Measurements from ENCODE around the gene MAP3K14.

The MAP3K14 gene

DNA sequence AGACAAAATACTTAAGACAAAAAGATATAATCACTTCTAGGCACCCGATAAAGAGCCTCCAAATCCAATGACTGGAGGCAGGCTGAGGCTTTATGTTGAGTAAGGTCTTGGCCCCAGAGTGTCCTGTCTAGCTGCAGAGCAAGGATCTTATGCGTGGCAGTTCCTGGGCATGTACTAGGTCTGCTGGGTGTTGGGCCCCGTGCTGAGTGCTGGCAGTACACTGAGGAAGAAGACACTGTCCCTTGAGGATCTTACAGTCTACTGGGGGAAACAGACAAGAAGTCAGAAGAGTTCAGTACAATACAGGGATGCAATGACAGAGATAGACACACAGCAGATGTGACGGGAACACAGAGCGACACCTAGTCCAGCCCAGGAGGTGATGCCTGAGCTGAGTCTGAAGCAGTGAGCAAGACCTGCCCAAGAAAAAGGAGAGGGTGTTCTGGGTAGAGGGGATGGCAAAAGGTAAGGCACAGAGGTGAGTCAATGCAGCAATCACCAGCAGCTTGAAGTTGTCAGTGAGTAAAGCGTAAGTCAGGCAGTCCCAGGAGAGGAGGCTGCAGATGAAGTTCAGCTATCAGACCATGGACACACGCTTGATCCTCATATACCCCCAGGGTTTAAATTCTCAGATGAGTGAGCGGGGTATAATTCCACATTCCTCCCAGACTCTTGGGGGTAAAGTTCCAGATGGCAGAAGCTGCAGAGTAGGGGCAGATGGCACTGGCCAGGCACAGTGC is 18.1 kb downstream of the MAP3K14 start:
- DNase-seq: no peak

DNA sequence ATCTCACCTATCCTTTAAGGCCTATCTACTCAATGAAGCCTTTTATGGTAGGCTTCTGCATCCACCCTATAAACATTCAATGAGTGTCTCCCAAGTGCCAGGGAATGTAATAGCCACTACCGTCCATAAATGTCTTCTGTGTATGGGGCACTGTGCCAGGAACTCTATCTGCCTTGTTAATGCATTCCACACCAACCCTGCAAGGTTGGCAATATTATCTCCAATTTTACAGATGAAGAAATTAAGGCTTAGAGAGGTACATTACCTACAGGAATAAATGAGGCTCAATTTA is 20.0 kb downstream of the MAP3K14 start:
- no peak for DNase-seq

DNA sequence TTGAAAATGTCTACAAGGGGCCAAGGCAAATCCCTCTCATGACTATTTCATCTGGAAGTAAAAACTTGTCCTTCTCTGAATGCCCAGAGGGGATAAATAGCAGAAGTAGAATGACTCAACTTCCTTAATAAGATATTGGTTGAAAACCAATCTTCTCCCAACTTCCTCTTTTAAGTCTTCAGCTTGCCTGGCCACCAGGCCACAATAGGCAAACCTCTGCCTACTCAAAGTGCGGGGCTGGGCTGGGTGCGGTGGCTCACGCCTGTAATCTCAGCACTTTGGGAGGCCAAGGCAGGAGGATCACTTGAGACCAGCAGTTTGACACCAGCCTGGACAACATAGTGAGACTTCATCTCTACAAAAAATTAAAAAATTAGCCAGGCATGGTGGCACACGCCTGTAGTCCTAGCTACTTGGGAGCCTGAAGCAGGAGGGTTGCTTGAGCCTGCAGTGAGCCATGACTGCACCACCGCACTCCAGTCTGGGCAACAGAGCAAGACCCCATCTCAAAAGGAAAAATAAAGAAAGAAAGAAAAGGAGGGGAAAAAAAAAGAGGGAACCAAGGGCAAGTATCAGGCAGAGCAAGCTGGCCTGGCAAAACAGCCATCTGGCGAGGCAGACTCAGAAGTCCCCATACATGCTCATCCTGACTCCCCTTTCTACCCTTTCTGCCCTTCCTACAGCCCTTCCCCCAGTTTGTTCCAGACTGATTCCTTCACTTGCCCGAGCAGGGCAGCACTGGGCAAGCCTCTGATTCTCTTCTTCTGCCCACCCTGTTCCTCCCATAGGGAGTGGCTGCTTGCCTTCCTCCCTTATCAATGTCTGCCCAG is 20.6 kb downstream of the MAP3K14 start:
- no peak for DNase-seq

DNA sequence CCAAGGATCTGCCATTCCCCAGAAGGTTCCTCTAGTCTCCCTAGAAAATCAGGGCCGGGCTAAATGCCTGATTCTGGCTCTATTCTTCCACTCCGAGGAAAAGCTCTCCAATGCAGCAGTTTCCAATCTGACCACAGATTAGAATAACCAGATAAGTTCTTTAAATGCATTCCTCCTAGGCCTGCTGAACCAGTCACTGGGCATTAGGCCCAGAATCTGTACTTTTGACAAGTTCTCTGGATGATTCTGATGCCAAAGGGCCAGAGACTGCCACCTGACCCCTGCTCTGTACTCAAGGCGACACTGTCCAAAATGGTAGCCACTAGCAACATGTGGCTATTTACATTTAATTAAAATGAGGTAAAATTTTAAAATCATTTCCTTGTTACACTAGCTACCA is 22.3 kb downstream of the MAP3K14 start:
- no peak for DNase-seq

DNA sequence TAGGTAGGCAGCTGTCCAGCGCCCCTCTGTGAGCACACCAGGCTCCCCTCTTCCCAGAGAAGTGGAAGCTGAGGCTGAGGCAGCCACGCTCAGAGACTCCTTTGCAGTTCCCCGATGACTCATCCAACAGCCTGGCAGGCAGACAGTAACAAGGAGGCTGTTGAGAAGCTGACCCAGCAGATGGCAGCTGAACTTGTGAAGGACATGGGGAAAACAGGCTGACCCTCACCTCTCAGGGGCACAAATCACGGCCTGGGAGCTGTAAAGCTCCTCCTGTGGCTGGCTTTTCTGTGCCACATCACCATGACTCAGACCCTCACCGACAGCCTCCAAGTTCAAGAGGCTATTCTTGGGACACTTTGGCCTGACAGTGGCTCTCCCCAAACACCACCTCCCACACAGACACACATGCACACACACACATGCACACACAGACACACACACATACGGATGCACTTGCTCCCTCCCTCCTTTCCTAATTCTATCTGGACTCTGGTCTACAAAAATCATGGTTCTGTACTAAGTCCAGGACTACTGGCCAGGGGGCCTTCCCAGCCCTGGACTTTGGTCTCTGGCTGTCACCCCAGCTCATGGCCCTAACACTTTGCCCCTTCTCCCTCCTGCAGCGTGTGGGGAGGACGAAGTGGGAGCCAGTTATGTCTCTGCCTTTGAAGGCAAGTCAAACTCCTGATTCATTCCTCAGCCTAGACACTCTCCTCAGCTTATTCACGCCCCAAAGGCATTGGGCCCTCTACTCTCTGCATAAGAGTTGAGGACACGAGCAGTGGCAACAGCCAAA is 23.2 kb downstream of the MAP3K14 start:
- no peak for DNase-seq

DNA sequence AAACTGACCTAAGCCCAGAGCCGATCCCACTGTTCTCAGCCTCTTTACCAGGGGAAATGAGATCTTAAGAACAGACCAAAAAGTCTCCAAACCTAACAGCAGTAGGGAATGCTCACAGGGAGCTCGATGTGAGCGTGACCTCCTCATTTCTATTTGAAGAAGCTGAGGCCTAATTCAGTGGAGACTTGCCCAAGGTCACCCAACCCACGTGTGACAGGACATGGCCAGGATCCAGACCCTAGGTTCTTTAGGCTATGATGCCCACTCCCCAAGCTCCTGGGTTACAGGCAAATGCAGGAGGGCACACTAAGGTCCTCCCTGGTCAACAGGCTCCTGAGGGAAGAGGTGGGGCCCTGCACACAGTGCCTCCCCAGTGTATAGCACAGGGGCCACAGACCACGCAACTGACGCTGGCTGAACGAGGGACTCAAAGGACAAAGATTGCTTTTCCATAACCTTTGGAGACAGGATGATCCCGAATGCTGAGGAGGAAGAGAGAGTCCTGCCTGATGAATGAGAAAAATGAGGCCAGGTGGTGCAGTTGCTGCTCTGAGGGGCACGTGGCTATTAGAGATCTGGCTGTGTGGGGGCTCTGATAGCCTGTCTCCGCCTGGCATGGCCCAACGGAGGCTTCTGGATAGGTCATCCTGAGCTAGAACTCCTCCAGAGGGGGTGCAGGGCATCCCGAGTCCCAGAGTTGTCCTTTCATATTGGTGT is 24.0 kb downstream of the MAP3K14 start:
- no peak for DNase-seq

DNA sequence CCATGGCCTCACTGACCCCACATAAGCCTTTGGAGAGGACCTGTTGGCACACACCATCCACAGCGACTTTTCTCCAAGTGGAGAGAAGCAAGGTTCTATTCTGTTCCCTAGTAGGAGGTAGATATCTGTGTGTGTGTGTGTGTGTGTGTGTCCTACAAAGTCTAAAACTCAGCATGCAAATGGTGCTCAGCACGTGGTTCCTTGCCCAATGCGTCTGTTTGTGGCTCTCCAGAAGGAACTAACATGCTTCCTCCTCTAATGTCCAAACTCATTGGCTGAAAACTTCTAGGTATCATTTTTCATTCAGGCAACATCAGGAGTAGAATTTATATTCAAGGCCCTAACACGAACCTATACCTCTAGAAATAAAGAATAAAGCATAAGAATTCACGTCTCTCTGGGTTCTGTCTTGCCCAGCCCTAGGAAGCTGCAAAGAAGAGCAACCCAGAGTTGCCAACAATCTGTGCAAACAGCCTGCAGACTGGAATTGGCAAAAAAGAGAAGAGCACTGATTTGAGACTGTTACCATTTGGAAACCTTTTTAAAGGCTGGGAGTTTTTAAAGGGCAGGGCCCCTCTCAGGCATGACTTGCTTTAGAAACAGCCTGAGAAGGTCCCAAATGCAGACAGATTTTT is 25.5 kb downstream of the MAP3K14 start:
- no peak for DNase-seq

DNA sequence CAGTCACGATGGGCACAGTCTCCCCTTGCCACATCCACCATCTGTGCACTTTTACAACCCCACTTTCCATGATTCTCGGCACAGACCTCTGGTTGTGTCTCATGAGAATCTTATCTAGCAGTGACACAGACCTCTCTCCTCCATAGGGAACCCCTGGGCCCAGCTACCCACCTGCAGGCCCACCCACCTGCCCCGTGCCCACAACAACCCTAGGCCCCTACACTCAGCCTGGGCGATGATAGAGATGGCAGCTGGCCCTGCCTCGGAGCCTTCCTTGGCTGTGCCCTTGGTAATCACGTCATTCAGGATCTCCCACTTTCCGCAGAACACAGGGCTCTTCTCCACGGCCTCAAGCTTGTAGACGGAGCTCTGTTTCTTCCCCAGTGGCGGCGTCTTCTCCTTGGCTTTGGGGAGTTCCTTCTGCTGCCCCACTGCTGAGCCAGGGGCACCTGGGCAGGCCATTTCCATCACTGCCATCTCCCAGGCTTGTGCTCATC is 26.5 kb downstream of the MAP3K14 start:
- no peak for DNase-seq

DNA sequence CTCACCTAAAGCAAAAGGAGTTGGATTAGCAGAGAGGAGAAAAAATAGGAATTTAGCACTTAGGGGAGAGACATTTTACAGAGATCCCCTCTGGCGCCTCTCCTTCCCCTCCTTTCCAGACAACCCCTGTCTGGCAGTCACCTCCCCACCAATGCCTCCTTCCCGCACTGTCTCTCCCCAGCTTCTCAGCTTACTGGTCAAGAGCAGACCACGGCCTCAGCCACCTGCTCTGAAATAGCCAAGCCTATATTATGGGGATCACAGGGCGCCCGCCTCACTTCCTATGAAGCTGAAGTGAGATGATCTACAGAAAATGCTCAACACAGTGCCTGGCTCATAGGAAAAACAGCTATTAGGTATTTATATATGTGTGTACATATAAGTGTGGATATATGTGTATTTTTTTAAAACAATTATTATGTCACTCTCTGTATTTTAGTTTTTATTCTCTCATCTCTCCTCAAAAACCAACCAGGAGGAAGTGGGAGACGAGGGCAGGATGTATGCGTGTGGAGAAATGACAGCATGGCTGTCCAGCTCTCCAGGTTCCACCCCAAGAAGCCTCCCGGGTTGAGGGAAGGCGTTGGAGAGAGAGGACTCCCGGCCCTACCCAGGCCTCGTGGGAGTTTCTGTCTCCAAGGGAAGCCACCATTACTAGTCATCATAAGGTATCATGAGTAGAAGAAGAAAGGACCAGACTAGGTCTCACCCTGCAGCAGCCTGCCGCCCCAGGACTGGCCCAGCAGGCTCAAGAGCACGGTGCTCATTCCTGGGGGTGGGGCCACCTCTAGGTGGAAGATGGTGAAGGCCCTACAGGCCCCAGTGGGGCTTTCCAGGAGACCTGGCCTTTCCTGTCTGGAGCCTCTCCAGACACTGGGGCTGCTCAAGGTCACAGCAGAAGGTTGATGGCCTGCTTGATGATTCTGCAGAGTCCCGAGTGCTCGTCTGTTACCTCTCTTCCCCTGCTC is 27.2 kb downstream of the MAP3K14 start:
- DNase-seq: no peak

DNA sequence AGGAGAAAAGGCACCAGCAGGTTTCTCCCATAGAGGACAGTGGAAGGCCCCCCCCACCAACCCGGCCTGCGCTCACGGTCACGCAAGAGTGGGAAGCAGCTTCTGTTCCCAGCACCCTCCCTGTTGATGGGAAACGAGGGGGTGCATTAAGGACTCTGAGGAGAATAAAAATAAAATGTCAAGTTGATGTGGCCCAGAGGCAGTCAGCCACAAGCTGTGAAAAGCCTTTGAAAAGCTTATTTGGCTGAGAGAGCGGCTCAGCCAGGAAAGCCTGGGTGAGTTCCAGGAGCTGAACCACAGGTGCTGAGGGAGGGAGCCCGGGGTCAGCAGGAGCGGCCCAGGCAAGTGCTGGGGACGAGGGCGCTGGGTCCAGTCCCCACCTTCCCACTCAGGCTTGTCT is 28.0 kb downstream of the MAP3K14 start:
- no peak for DNase-seq

DNA sequence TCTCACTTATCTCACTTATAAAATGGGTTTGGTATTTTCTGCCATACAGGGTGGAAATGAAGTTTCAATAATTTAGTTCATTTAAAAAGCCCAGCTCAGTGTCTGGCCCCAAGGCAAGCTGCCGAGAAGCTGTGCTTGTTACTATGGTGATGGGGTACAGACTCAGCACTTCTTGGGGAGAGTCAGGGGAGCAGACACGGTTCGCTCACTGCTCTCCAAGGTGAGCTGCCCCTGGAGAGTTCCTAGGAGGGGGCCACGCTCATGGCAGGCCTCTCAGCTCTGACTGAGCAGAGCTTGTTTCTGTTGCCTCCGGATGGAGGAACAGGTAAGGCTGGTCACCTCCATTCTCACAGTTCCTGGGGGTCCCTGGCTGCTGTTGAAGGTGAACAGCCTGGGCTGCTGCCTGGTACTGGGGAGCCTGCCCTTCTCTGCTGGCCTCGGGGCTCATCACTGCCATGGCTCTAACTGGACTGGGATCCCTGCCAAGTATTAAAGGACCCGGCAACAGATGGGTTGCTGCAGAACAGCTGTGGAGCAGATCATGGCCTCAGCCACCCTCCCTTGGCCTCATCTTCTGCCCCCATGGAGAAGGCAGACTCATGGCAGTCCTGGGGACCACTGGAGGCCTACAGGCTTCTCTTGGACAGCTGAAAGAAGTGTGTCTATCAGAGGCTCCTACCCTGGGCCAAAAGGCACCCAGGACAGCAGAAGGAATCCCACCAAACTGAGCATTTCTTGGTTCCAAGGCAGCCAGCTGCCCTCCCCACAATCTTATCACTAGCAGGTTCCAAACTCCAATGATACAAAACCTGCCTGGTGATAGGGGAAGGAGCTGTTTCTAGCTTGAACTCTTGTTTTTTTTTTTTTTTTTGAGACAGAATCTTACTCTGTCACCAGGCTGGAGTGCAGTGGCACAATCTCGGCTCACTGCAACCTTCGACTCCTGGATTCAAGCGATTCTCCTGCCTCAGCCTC is 29.0 kb downstream of the MAP3K14 start:
- DNase-seq: no peak

DNA sequence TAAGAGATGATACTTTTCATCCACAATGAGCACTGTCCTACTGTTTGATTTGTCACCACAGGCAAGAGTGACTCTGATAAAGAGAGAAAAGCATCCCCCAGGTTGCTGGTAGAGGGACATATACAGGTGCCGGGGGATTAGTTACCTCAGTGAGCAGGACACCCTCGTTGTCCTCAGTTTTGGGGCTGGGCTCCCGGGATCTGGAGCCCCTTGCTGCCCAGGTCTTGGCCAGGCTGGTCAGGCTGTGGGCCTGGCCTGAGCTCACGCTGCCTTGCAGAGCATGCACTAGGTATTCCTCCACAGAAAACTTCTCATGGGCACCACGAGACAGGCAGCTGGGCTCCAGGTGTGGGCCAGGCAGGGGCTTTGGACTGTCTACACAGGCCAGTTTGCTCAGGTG is 30.5 kb downstream of the MAP3K14 start:
- no peak for DNase-seq

DNA sequence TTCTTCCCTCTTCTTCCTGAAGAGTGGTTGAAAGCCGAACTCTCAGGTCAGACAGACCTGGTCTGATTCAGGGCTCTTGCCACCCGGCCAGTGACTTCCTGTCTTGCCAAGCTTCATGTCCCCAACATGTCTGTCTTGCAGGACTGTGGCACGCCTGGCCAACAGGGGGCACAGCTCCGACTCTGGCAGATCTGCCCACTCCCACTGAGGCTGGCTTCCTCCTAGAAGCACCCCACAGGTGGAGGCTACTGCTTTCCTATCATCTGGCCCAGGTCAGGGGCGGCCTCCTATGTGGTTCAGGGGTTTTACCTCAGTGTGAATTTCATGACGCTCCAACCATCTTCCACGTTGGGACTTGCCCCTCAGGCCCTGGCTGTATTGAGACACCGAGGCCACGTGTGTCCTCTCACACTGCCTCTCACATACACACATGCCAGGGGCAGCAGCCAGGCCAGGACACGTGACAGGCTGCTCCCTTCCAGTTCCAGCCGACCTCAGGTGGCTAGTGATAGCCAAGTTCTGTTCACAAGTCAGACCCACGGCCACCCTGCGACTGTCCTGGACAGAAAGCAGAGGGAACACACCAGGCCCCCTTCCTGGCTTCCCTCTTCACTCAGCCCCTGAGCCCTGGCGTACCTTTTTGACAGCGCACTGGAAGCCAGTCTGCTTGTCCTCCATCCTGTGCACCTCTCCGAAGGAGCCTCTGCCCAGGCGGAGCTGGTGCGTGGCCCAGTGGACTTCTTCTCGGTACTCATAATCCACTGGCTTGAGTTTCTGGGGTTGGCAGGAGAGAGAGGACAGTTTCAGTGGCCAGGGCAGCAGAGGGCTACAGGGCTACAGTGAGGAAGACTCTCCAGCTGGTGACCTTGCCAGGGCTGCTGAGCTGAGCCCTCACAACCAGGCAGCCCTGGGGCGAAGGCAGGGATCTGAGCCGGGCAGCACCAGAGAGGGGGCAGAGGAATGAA is 32.4 kb downstream of the MAP3K14 start:
- peak; percentile 38 for DNase-seq

DNA sequence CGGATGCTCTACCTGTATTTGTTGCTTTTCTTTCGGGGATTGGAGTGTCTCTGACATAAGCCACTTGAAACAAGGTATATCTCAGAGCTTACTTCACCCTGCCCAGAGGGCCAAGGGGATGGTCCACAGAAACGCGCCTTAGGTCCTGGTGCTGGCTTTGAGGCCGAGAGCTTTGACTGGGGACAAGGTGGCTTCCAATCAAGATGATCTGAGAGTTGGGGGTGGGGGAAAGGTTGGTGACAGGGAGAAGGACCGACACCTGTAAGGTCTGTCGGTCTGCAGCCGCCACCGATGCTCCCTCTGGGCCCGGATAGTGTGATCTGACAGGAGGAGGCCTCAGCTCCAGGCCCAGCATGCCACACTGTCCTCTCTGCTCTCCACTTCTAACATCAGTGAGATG is 33.1 kb downstream of the MAP3K14 start:
- DNase-seq: no peak

DNA sequence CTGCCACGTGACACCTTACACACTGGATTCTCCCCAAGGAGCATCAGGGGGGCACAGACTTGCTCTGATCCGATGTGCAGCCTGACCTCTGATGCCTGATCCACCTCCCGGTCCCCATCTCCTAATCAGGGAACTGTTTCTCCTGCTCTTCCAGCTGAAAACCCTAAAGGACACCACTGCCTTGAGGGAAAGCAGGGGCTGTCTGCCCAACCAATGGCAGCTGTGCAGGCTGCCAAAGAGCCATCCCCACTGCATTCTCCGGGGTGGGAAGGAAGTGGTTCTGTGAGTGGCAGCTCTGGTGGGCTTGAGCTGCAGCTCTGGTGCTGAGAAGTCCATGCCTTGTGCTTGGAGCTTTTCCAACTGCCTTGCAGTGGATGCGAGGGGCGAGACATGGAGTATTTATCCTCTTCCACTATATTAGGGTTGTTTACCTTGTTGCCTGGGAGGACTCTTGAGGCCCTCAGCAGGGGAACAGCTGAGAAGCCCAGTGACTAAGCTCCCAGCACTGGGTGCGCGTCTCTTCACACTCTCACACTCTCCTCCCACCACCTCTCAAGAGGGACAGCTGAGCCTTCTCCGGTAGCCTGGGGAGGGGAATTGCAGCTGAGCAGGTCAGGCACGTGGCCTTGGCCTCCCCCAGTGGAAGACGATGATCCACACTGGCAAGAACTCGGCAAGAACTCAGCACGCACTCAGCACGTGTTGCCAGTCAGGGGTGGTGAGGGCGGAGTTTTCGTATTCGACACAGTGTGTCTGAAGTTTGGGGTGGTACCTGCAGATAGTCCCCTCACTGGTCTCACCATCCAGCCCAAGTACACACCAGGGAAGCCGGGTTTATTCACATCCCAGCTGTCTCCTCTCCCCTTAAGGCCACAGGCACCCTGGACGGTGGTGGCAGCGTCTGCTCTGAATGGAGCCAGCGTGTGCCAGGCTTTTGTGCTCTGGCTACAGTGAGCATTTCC is 33.9 kb downstream of the MAP3K14 start:
- no peak for DNase-seq

DNA sequence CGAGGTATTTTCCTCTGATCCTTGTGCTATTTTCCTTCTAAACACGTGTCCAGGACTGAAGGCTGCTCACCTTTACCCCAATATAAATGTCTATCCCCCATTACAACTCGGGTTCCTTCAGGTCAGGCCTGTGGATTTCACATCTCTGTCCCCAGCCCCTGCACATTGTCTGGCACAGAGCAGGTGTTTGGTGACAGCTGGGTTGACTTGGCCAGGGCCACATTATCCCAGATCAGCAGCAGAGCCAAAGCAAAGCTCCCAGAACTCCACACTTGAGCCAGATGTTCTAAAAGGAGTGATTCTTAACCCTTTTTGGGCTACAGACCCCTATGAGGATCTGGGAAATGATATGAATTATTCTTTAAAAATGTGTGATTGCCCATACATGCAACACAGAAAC is 36.9 kb downstream of the MAP3K14 start:
- no peak for DNase-seq

DNA sequence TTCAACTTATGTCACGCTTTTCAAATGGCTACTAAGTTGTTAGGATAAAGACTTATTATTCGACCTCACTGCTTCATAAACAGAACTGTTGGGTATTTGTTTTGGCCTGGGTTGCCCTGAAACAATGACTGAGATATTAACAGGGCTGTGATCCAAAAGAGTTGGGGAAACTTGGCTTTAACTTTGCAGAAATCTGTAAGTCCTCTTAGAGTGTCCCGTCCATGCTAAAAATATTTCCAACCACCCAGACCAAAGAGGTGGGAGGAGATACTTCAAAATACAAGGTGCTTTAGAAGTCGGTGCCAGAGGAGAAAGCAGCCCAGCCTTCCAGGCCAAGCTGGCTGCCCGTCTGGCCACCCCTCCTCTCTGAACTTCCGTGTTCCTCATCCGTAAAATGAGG is 38.8 kb downstream of the MAP3K14 start:
- DNase-seq: no peak

Measured in CD4-positive, alpha-beta T cell treated with Interleukin-17A for 1 hour (primary cell).